GM08714 (cell line): ENCODE data around the gene RPL39.
"Not testable (repeated sequence)": the region's sequence is repeated elsewhere in the genome, so short reads cannot be mapped to it uniquely, and the experiment has no call there.

ENCODE experiments used
- H3K4me3 ChIP-seq: fragments of 200-500 bp; sonication (Bioruptor generic); 2 replicates; pipeline ENCODE4 v1.5.1; 2014; ENCODE audit warnings: mild to moderate bottlenecking, low read length, inconsistent platforms
- ZNF274 ChIP-seq: IDR thresholded peaks from 2 replicates; pipeline ENCODE4 v1.6.1; 2012; ENCODE audit warnings: mild to moderate bottlenecking, low read depth, low read length

RPL39 gene

DNA sequence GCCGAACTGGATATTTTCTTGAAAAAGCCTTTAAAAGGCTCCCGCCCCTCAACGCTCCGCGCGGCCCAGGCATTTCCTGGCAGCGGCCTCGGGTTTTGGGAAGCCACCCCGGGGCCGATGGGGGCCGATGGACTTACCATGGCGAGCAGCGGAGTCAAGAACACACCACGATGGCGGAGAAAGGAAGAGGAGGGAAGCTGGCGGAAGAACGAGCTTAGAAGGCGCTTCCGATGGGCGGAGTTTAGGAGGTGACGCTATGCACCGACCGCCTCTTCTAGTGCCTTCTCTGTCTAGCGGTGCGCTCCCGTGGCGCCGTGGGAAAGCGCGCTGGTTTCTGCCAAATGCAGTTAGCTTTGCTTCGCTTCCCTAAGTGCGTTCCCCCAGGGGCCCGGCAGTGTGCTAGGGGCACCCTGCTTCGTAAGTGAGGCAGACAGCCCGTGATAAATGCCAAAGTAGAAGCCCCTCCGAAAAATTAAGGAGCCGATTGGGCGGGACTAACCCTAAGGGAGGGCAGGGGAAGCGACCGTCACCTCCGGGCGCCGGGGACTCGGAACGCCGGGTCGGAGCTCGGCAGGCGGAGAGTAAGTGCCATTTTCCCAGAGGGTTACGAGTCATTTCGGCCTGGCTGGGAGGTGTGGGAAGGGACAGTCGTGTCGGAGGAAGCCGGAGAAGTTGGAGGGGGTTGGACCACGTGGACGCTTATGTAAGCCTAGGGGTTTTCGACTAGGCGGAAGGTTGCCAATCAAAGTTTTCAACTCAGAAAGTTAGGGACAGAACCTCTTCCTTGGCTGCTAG is at the start of gene RPL39:
RPL39 (minus strand) TSS at position 194 of the 795 bp plus-strand sequence; CDS start at position 140, 54 bp downstream.
- H3K4me3 ChIP-seq: peak within 1 kb of the TSS; percentile 77
- no peak for TF ChIP-seq ZNF274

DNA sequence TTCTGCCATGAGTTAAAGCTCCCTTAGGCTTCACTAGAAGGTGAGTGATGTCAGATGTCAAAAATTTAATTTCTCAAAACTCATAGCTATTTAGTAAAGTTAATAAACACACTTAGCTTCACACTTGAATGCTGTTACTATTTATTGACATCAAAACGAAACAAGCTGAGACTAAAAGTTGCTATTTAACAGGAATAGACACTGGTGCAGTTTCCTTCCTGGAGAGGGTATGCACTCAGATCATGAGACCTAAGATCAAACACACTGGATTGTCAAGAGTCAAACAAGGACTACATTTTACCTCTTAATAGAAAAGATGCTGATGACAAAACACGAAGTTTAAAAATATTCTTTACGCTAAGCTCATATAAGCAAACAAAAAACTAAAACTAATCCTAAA is 42.5 kb upstream of the RPL39 start:
- no peak overlapping the region for H3K4me3 ChIP-seq

GRCh38 chrX:119828446-119828845 is 37.0 kb upstream of the RPL39 start:
- no peak overlapping the region for H3K4me3 ChIP-seq
- no peak for TF ChIP-seq ZNF274

More for the DNA sequence above, 42.5 kb upstream of the RPL39 start:
- no peak for TF ChIP-seq ZNF274

GRCh38 chrX:119826399-119826959 is 35.0 kb upstream of the RPL39 start:
- TF ChIP-seq ZNF274: no peak

GRCh38 chrX:119824221-119824620 is 32.8 kb upstream of the RPL39 start:
- not testable (repeated sequence) for H3K4me3 ChIP-seq

More at GRCh38 chrX:119826399-119826959, 35.0 kb upstream of the RPL39 start:
- H3K4me3 ChIP-seq: no peak overlapping the region

GRCh38 chrX:119821703-119822102 is 30.3 kb upstream of the RPL39 start:
- H3K4me3 ChIP-seq: not testable (repeated sequence)

- no peak for TF ChIP-seq ZNF274
- no peak overlapping the region for H3K4me3 ChIP-seq
These were observed 25.8 kb upstream of the RPL39 start for GRCh38 chrX:119817130-119817690.

DNA sequence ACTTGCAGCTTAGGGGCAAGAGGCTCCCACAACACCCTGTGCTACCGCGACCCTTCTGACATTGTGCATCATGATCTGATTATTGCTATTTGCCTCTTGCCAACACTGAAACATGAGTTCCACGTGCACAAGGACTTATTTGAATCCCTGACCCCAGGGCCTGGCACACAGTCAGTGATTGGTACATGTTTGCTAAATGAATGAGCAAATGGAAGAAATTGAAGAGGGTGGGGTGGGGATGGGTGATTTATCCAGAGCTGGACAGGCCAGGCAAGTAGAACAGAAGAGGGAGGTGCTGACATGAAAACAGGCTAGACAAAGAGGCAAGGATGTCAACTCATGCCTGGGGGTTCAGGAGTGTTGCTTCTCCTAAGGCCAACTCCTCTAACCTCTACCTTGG is 24.9 kb upstream of the RPL39 start:
- H3K4me3 ChIP-seq: no peak overlapping the region
- no peak for TF ChIP-seq ZNF274

DNA sequence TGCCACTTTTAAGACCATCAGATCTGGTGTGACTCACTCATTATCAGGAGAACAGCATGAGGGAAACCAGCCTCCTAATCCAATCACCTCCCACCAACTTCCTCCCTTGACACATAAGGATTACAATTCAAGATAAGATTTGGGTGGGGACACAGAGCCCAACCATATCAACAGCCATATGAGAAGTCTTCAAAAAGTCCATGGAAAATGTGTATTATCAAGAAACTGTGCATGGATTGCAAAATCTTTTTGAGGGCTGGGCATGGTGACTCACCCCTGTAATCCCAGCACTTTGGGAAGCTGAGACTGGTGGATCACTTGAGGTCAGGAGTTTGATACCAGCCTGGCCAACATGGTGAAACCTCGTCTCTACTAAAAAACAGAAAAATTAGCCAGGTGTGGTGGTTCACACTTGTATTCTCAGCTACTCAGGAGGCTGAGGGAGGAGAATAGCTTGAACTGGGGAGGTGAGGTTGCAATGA is 17.8 kb upstream of the RPL39 start:
- H3K4me3 ChIP-seq: no peak overlapping the region
- TF ChIP-seq ZNF274: no peak

DNA sequence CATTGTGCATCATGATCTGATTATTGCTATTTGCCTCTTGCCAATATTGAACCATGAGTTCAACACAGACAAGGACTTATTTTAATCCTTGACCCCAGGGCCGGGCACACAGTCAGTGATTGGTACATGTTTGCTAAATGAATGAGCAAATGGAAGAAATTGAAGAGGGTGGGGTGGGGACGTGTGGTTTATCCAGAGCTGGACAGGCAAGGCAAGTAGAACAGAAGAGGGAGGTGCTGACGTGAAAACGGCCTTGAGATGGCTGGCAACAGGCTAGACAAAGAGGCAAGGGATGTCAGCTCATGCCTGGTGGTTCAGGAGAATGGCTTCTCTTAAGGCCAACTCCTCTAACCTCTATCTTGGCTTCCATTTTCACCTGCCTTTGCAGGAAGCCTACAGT is 17.0 kb upstream of the RPL39 start:
- H3K4me3 ChIP-seq: not testable (repeated sequence)

DNA sequence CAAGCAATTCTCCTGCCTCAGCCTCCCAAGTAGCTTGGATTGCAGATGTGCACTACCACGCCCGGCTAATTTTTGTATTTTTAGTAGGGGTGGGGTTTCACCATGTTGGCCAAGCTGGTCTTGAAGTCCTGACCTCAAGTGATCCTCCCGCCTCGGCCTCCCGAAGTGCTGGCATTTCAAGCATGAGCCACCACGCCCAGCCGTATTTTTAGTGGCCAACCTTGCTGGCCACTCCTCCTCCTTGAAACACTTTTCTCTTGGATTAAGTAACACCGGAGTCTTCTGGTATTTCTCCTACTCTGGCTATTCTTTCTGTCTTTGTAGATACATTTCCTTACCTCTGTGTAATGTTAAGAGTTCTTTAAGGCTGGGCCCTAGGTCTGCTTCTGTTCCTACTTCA is 11.1 kb upstream of the RPL39 start:
- no peak overlapping the region for H3K4me3 ChIP-seq
- TF ChIP-seq ZNF274: no peak

- no peak for TF ChIP-seq ZNF274
- H3K4me3 ChIP-seq: no peak overlapping the region
These were observed 10.1 kb upstream of the RPL39 start for GRCh38 chrX:119801253-119802221.

GRCh38 chrX:119790977-119791436 is 423 bp downstream of the RPL39 start:
- no peak for TF ChIP-seq ZNF274
- H3K4me3 ChIP-seq: peak overlapping the region; percentile 77

GRCh38 chrX:119784747-119785446 is 6.5 kb downstream of the RPL39 start:
- no peak overlapping the region for H3K4me3 ChIP-seq
- no peak for TF ChIP-seq ZNF274
